Measurements from ENCODE around the gene ADAMTSL1. TPM values are rescaled to one million over a fixed set of nuclear protein-coding genes. Genes with fewer than 3 reads are reported as not detected.

ADAMTSL1 gene
- total and polyA plus RNA-seq, 9 of the 15 experiments (the other 6 are each of a cell fraction or from before 2014, with no cell fraction given), result 0.01 TPM; not detected in 8

GRCh38 chr9:18793122-18793521 lies 319.2 kb downstream of the ADAMTSL1 start:
- H3K4me2 ChIP-seq (ENCODE audit: insufficient read depth, low read length), result no peak overlapping the region
- H3K9ac ChIP-seq (ENCODE audit: insufficient read depth in 1 of 2, low read depth in 2 of 2, low read length in 2 of 2), result no peak overlapping the region
- no peak for TF ChIP-seq ETS2 (tag; IDR thresholded peaks at IDR 0.05; ENCODE audit: borderline replicate concordance, poor library complexity, severe bottlenecking)
- no peak for TF ChIP-seq TAL1 (IDR thresholded peaks at IDR 0.05)
- TF ChIP-seq IRF1 (CRISPR knock-in tag; IDR thresholded peaks at IDR 0.05; ENCODE audit: borderline replicate concordance), result no peak
- no peak for TF ChIP-seq SLC30A9 (CRISPR knock-in tag; IDR thresholded peaks at IDR 0.05)
- TF ChIP-seq E2F5 (CRISPR knock-in tag; IDR thresholded peaks at IDR 0.05), result no peak
- TF ChIP-seq U2AF1 (optimal IDR thresholded peaks at IDR 0.05; ENCODE audit: low read depth, low read length), result no peak
- WGBS (ENCODE audit: insufficient coverage, low coverage, missing lambda C conversion rate), result 0% methylated on average over 2 of the region's 2 CpGs
- H3K27ac ChIP-seq (ENCODE audit: extremely low read depth, low read depth, low read length), result no peak overlapping the region
- no peaks in the 10 kb centered on the region for H3K9me1 ChIP-seq (ENCODE audit: control insufficient read depth, insufficient read depth, low read length)
- no peak overlapping the region for H2AFZ ChIP-seq (ENCODE audit: low read depth, low read length)
- BruUV-seq (replicated peaks), result no TSS peak
- no peaks in the 10 kb centered on the region for H3K79me2 ChIP-seq (ENCODE audit: control insufficient read depth, insufficient read depth, low read length)
- ChIA-PET CTCF (ENCODE audit: low intra/inter-chr PET ratio) (no interaction called here), POLR2A (no interaction called here)
- no peaks in the 10 kb centered on the region for H3K4me1 ChIP-seq (replicated peaks in 1 of 2; ENCODE audit: control insufficient read depth in 2 of 2, insufficient read depth in 2 of 2, low read length in 2 of 2)
- no peaks in the 10 kb centered on the region for H3K9me3 ChIP-seq (replicated peaks; ENCODE audit: control insufficient read depth, insufficient read depth, low read depth, low read length)
- FAIRE-seq (no peak), DNase-seq (ENCODE audit: extremely low read depth in 1 of 4, low spot score in 3 of 4) (no peak), ATAC-seq (no peak)
- intact Hi-C loops (cut with micrococcal nuclease) (no loop called here), in situ Hi-C loops (cut with MboI) (loop anchor here (25.0 kb wide), 1 partner anchor 669 kb away; no protein-coding TSS in a partner anchor)
- H3K27me3 ChIP-seq (ENCODE audit: control insufficient read depth in 2 of 2, insufficient read depth in 2 of 2, low read length in 2 of 2), result no peaks in the 10 kb centered on the region
- no peaks in the 10 kb centered on the region for H3K36me3 ChIP-seq (ENCODE audit: control insufficient read depth, insufficient read depth, low read length)
- H4K20me1 ChIP-seq (replicated peaks; ENCODE audit: control insufficient read depth, insufficient read depth, low read length), result no peaks in the 10 kb centered on the region
- no peak overlapping the region for H3K4me3 ChIP-seq

Measured in K562 (cell line).